HG03135 (cell line): ENCODE measurements around the gene B4GAT1.
"Not testable (repeated sequence)": the region's sequence is repeated elsewhere in the genome, so short reads cannot be mapped to it uniquely, and the experiment has no call there.

Source experiments
- ATAC-seq: cut with Tn5 transposase; IDR thresholded peaks from one replicate; pipeline ENCODE4 v1.9.1; 2021; ENCODE audit warnings: mild to moderate bottlenecking, moderate library complexity; ENCODE audit not compliant: unreplicated experiment

The B4GAT1 gene

GRCh38 chr11:66311965-66312548 is 35.4 kb downstream of the B4GAT1 start:
- ATAC-seq: peak; percentile 60

DNA sequence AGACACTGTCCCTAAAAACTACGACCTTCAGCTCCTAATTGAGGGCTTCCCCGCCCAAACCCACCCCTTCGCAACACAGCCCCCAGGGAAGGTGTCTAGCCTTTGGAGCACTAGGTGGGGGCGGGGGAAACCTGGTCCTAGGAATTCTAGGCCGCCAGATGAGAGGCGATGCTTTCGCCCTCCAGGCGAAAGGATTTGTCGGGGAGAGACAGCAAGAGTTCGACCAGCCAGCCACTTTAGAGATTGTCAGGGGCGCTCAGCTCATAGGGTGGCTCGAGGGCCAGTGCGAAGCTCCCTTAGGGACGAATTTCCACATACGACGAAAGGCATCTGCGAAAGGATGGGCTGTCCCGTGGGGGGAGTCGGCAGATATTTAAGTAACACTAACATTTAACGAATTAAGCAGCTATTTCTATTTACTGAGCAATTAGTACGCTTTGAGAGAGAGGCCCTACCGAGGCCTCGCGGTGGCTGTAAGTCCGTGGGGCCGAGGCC is 35.9 kb downstream of the B4GAT1 start:
- no peak for ATAC-seq

GRCh38 chr11:66310803-66311440 is 36.5 kb downstream of the B4GAT1 start:
- ATAC-seq: not testable (repeated sequence)

DNA sequence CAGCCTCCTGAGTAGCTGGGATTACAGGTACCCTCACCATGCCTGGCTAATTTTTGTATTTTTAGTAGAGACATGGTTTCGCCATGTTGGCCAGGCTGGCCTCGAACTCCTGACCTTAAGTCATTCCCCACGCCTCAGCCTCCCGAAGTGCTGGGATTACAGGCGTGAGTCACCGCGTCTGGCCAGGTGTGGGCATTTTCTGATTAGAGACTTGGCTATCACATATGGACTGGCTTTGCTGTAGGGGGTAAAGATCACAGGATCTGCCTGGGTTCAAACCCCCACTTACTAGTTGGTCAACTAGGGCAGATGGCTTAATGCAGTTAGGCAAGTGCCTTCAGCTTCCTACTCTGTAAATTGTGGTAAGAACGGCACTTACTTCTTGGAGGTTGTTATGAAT is 37.1 kb downstream of the B4GAT1 start:
- ATAC-seq: no peak

- no peak for ATAC-seq
These were observed 38.0 kb downstream of the B4GAT1 start for GRCh38 chr11:66309475-66309874.

DNA sequence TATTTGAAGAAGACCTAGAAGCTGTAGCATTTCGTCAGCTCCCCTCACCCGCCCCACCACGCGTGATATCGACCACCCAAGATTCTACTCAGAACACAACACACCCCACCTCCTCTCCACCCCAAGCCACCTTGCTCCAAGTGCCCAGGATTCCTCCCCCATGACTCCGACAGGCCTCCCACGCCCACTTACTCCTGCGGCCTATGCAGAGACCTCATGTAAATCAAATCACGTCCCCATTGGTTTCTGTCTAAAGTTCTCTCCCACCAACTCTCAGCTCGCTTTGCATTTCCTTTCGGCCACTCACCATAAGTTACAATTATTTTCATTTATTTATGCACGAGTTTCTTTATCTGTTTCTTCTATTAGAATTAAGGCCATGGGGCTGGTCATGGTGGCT is 44.8 kb downstream of the B4GAT1 start:
- no peak for ATAC-seq

- ATAC-seq: no peak
These were observed 48.2 kb downstream of the B4GAT1 start for GRCh38 chr11:66299186-66299585.

DNA sequence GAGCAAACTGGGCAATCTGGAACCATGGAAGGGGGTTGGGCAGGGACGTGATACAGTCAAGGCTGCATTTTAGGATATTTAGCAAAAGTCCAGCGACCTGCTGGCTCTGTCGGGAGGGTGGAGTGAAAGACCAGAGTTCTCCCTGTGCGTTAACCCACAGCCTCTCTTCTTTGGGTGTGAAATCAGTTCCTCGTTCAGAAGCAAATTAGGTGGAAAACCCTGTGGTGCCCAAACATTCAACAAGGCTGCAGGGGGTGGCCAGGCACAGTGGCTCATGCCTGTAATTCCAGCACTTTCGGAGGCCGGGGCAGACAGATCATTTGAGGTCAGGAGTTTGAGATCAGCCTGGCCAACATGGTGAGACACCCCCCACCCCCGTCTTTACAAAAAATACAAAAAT is 49.8 kb downstream of the B4GAT1 start:
- no peak for ATAC-seq
